ENCODE data around the gene GNG7.
"Not testable (repeated sequence)": the region's sequence is repeated elsewhere in the genome, so short reads cannot be mapped to it uniquely, and the experiment has no call there.

GNG7 gene

GRCh38 chr19:2511570-2511969 is 190.9 kb downstream of the GNG7 start:
- no peak for DNase-seq (ENCODE audit: low spot score)

GRCh38 chr19:2509096-2509495 is 193.4 kb downstream of the GNG7 start:
- DNase-seq (ENCODE audit: low spot score), result no peak

GRCh38 chr19:2507109-2507508 is 195.4 kb downstream of the GNG7 start:
- no peak for DNase-seq (ENCODE audit: low spot score)

- not testable (repeated sequence) for DNase-seq (ENCODE audit: low spot score)
Measured at GRCh38 chr19:2506656-2507055, 195.8 kb downstream of the GNG7 start.

- no peak for DNase-seq (ENCODE audit: low spot score)
Measured at GRCh38 chr19:2503521-2504109, 198.9 kb downstream of the GNG7 start.

- DNase-seq (ENCODE audit: low spot score), result no peak
Measured at GRCh38 chr19:2500841-2501261, 201.6 kb downstream of the GNG7 start.

- no peak for DNase-seq (ENCODE audit: low spot score)
Measured at GRCh38 chr19:2500156-2500555, 202.3 kb downstream of the GNG7 start.

- no peak for DNase-seq (ENCODE audit: low spot score)
Measured at GRCh38 chr19:2497186-2497585, 205.3 kb downstream of the GNG7 start.

- DNase-seq (ENCODE audit: low spot score), result no peak
Measured at GRCh38 chr19:2495651-2496316, 206.7 kb downstream of the GNG7 start.

GRCh38 chr19:2495130-2495641 is 207.3 kb downstream of the GNG7 start:
- DNase-seq (ENCODE audit: low spot score), result peak; percentile 79

- peak; percentile 81 for DNase-seq (ENCODE audit: low spot score)
Measured at GRCh38 chr19:2494447-2495129, 207.9 kb downstream of the GNG7 start.

GRCh38 chr19:2494084-2494446 is 208.4 kb downstream of the GNG7 start:
- no peak for DNase-seq (ENCODE audit: low spot score)

GRCh38 chr19:2493448-2493847 is 209.0 kb downstream of the GNG7 start:
- not testable (repeated sequence) for DNase-seq (ENCODE audit: low spot score)

- no peak for DNase-seq (ENCODE audit: low spot score)
Measured at GRCh38 chr19:2492870-2493269, 209.6 kb downstream of the GNG7 start.

- DNase-seq (ENCODE audit: low spot score), result no peak
Measured at GRCh38 chr19:2491130-2491801, 211.2 kb downstream of the GNG7 start.

GRCh38 chr19:2490659-2491058 is 211.8 kb downstream of the GNG7 start:
- DNase-seq (ENCODE audit: low spot score), result no peak

- DNase-seq (ENCODE audit: low spot score), result peak; percentile 76
Measured at GRCh38 chr19:2488942-2489731, 213.4 kb downstream of the GNG7 start.

GRCh38 chr19:2488405-2488941 is 214.0 kb downstream of the GNG7 start:
- DNase-seq (ENCODE audit: low spot score), result no peak

GRCh38 chr19:2487842-2488241 is 214.7 kb downstream of the GNG7 start:
- DNase-seq (ENCODE audit: low spot score), result no peak

- DNase-seq (ENCODE audit: low spot score), result no peak
Measured at GRCh38 chr19:2487090-2487489, 215.4 kb downstream of the GNG7 start.

- no peak for DNase-seq (ENCODE audit: low spot score)
Measured at GRCh38 chr19:2485428-2485827, 217.1 kb downstream of the GNG7 start.

Measured in left forelimb (tissue), 1 donor.